DND-41 (cell line): ENCODE measurements around the gene SGCE.

ENCODE experiments used
- ATAC-seq: fragments of 200-7000 bp; cut with Tn5 transposase; 3 replicates; pipeline ENCODE4 v1.9.1; 2021; ENCODE audit warnings: low read depth; ENCODE audit not compliant: insufficient read depth
- DNase-seq: peaks from one replicate; pipeline ENCODE4 v3.0.0-alpha.2; 2020
- H2AFZ ChIP-seq: 2 replicates; pipeline ENCODE4 v1.6.0; 2012; ENCODE audit warnings: low read depth, low read length
- H3K27ac ChIP-seq: 2 replicates; pipeline ENCODE4 v1.5.1; 2012; ENCODE audit warnings: low read length, inconsistent platforms
- H3K27me3 ChIP-seq: fragments of 200-600 bp; sonication (generic); 2 replicates; pipeline ENCODE4 v1.6.0; 2012; ENCODE audit warnings: low read length, mild to moderate bottlenecking, inconsistent platforms; ENCODE audit not compliant: insufficient read depth, poor library complexity
- H3K36me3 ChIP-seq: 2 replicates; pipeline ENCODE4 v1.5.1; 2012; ENCODE audit warnings: low read length, inconsistent platforms; ENCODE audit not compliant: insufficient read depth
- H3K4me1 ChIP-seq: 2 replicates; pipeline ENCODE4 v1.5.1; 2012; ENCODE audit warnings: mild to moderate bottlenecking, low read length; ENCODE audit not compliant: insufficient read depth
- H3K4me2 ChIP-seq: 2 replicates; pipeline ENCODE4 v1.6.0; 2012; ENCODE audit warnings: mild to moderate bottlenecking, moderate library complexity, low read length, inconsistent platforms; ENCODE audit not compliant: insufficient read depth
- H3K4me3 ChIP-seq, 2 experiments: fragments of 200-600 bp in 1 of 2; shearing (Covaris generic) in 1 of 2; 2 replicates each; pipeline ENCODE4 v1.5.1; 2012 to 2016; ENCODE audit warnings: inconsistent platforms in 2 of 2, low read length in 2 of 2, mild to moderate bottlenecking in 2 of 2, low read depth in 1 of 2, moderate library complexity in 1 of 2
- H3K79me2 ChIP-seq: 2 replicates; pipeline ENCODE4 v1.6.0; 2012; ENCODE audit warnings: low read length, inconsistent platforms; ENCODE audit not compliant: insufficient read depth
- H3K9ac ChIP-seq: 2 replicates; pipeline ENCODE4 v1.6.0; 2012; ENCODE audit warnings: low read depth, mild to moderate bottlenecking, inconsistent platforms, low read length, moderate library complexity
- H3K9me3 ChIP-seq: 2 replicates; pipeline ENCODE4 v1.5.1; 2012; ENCODE audit warnings: low read length, moderate library complexity, mild to moderate bottlenecking, inconsistent platforms; ENCODE audit not compliant: insufficient read depth, severe bottlenecking
- H4K20me1 ChIP-seq: 2 replicates; pipeline ENCODE4 v1.6.0; 2012; ENCODE audit warnings: low read length; ENCODE audit not compliant: insufficient read depth
- EZH2 ChIP-seq: IDR thresholded peaks from 3 replicates; pipeline ENCODE4 v1.6.1; 2012; ENCODE audit warnings: borderline replicate concordance, low read depth, mild to moderate bottlenecking, moderate library complexity, low read length, inconsistent platforms; ENCODE audit not compliant: severe bottlenecking
- TF ChIP-seq, protein P1 (sequence below): IDR thresholded peaks from 2 replicates; pipeline ENCODE4 v1.5.1; 2012; ENCODE audit warnings: borderline replicate concordance, low read length, moderate library complexity, mild to moderate bottlenecking; ENCODE audit not compliant: poor library complexity, severe bottlenecking; ENCODE audit errors: extremely low read depth

Gene SGCE

DNA sequence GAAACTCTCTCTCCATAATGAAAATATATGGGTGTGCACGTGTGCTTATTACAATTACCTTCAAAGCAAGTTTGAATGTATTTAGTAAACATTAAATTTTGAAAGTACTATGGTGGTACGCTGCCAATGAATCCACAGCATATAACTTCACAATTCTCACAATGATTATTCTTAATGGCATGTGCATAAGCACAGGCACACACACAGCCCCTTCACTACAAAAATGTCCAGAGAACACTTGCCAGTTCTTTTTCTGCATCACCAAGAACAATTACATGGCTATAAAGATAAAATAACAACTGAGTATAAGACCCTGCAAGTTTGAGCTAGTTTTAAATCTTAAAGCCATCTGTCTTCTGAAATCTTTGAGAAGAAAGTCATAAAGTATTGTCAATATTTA, 22.2 kb downstream of the SGCE start:
- TF ChIP-seq EZH2 = no peak
- TF ChIP-seq, protein P1, sequence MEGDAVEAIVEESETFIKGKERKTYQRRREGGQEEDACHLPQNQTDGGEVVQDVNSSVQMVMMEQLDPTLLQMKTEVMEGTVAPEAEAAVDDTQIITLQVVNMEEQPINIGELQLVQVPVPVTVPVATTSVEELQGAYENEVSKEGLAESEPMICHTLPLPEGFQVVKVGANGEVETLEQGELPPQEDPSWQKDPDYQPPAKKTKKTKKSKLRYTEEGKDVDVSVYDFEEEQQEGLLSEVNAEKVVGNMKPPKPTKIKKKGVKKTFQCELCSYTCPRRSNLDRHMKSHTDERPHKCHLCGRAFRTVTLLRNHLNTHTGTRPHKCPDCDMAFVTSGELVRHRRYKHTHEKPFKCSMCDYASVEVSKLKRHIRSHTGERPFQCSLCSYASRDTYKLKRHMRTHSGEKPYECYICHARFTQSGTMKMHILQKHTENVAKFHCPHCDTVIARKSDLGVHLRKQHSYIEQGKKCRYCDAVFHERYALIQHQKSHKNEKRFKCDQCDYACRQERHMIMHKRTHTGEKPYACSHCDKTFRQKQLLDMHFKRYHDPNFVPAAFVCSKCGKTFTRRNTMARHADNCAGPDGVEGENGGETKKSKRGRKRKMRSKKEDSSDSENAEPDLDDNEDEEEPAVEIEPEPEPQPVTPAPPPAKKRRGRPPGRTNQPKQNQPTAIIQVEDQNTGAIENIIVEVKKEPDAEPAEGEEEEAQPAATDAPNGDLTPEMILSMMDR = no peak
- Histone ChIP-seq H3K27ac (no peak overlapping the region), H3K9me3 (no peaks in the 10 kb centered on the region), H3K27me3 (no peaks in the 10 kb centered on the region), H2AFZ (no peak overlapping the region), H3K4me2 (no peak overlapping the region), H3K4me1 (no peaks in the 10 kb centered on the region), H3K4me3 (no peak overlapping the region), H4K20me1 (no peaks in the 10 kb centered on the region), H3K9ac (no peak overlapping the region), H3K36me3 (no peaks in the 10 kb centered on the region), H3K79me2 (no peaks in the 10 kb centered on the region)
- DNase-seq (no peak), ATAC-seq (no peak)

DNA sequence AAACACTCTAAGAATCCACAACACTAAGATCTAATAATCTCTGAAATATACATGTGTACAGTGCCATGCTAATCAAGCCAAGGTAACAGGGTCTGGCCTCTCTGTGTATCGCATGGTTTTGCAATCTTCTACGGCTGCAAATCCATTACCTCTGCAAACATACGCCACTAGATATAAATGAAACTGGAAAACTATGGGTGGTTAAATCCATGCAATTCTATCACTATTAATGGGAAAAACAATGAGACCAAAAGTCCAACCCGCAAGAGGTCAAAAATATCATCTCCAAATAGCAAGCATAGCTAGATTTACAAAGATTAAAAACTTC, 23.0 kb downstream of the SGCE start:
- no peak for DNase-seq

DNA sequence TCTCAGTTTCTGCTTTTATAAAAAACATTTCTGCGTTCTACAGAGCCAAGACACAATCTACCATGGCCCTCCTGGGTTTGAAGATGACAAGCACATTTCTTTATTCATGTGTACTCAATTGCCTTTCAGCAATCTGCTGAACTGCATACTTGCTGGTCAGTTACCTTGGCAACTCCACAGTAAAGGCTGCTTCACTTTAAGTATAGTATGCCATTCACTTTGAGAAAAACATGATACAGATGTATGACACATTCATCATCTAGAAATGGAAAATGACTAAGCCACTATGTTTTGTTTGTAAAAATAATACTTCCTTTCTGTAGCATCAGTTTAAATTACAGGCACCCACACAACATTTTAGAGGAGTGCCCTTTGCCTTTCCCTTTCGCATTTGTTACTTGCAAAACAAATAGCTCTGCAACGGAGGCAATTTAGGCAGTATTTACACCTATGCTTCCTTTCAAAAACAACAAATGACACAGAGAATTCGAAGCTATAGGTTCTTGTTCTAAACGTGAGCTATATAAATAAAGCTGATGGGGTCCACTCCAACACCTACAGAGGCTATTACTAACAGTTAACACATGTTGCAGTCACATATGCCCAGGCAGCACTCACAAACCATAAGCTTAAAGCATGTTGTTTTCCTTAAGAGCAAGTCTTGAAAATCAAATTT, 23.5 kb downstream of the SGCE start:
- H2AFZ ChIP-seq = no peak overlapping the region
- H3K79me2 ChIP-seq = no peaks in the 10 kb centered on the region
- no peak overlapping the region for H3K4me3 ChIP-seq
- ATAC-seq (no peak), DNase-seq (no peak)
- H3K36me3 ChIP-seq = no peaks in the 10 kb centered on the region
- H3K27me3 ChIP-seq = no peaks in the 10 kb centered on the region
- no peaks in the 10 kb centered on the region for H3K9me3 ChIP-seq
- no peak overlapping the region for H3K9ac ChIP-seq
- H4K20me1 ChIP-seq = no peaks in the 10 kb centered on the region
- no peak overlapping the region for H3K27ac ChIP-seq
- no peak for TF ChIP-seq EZH2
- TF ChIP-seq, protein P1 = no peak
- H3K4me2 ChIP-seq = no peak overlapping the region
- H3K4me1 ChIP-seq = no peaks in the 10 kb centered on the region

More for the DNA sequence above, 23.0 kb downstream of the SGCE start:
- H3K27ac ChIP-seq = no peak overlapping the region
- H3K4me1 ChIP-seq = no peaks in the 10 kb centered on the region
- H2AFZ ChIP-seq = no peak overlapping the region
- H3K27me3 ChIP-seq = no peaks in the 10 kb centered on the region
- H3K36me3 ChIP-seq = no peaks in the 10 kb centered on the region
- no peak for ATAC-seq
- H3K4me3 ChIP-seq = no peak overlapping the region
- H3K9me3 ChIP-seq = no peaks in the 10 kb centered on the region
- no peak overlapping the region for H3K4me2 ChIP-seq
- no peak overlapping the region for H3K9ac ChIP-seq
- H4K20me1 ChIP-seq = no peaks in the 10 kb centered on the region
- H3K79me2 ChIP-seq = no peaks in the 10 kb centered on the region
- TF ChIP-seq, protein P1 = no peak
- no peak for TF ChIP-seq EZH2
